Smooth muscle cell (in vitro differentiated cells): ENCODE measurements around the gene UNC119. TPM values are rescaled to one million over a fixed set of nuclear protein-coding genes. Genes with fewer than 3 reads are reported as not detected.

ENCODE experiments used
- DNase-seq: peaks from one replicate; lab custom pipeline; 2025; ENCODE audit not compliant: unreplicated experiment; lab: John Stamatoyannopoulos, UW
- H2AFZ ChIP-seq: fragments of 200-600 bp; sonication (generic); 2 replicates; pipeline ENCODE4 v1.6.0; 2016; ENCODE audit warnings: antibody characterized with exemption, low read depth, mild to moderate bottlenecking
- H3F3A ChIP-seq: fragments of 200-600 bp; sonication (generic); 2 replicates; pipeline ENCODE4 v1.6.0; 2017; ENCODE audit warnings: antibody characterized with exemption, low read depth
- H3K27ac ChIP-seq: fragments of 200-600 bp; sonication (generic); 2 replicates; pipeline ENCODE4 v1.5.1; 2016; ENCODE audit warnings: low read depth, mild to moderate bottlenecking
- H3K27me3 ChIP-seq: fragments of 200-600 bp; sonication (generic); 2 replicates; pipeline ENCODE4 v1.6.1; 2016; ENCODE audit warnings: low read depth, mild to moderate bottlenecking
- H3K36me3 ChIP-seq: fragments of 200-600 bp; sonication (generic); 2 replicates; pipeline ENCODE4 v1.5.1; 2016; ENCODE audit warnings: low read depth
- H3K4me1 ChIP-seq: fragments of 200-600 bp; sonication (generic); 2 replicates; pipeline ENCODE4 v1.5.1; 2016; ENCODE audit warnings: low read depth
- H3K4me2 ChIP-seq: fragments of 200-600 bp; sonication (generic); 2 replicates; pipeline ENCODE4 v1.6.0; 2016; ENCODE audit warnings: mild to moderate bottlenecking
- H3K4me3 ChIP-seq: fragments of 200-600 bp; sonication (generic); 2 replicates; pipeline ENCODE4 v1.5.1; 2016; ENCODE audit warnings: mild to moderate bottlenecking
- H3K79me2 ChIP-seq: fragments of 200-600 bp; sonication (generic); 2 replicates; pipeline ENCODE4 v1.6.0; 2016; ENCODE audit warnings: low read depth, mild to moderate bottlenecking
- H3K9ac ChIP-seq: fragments of 200-600 bp; sonication (generic); 2 replicates; pipeline ENCODE4 v1.6.0; 2016; ENCODE audit warnings: low read depth
- H3K9me3 ChIP-seq: fragments of 200-600 bp; sonication (generic); replicated peaks from 2 replicates; pipeline ENCODE4 v1.5.1; 2016; ENCODE audit warnings: low read depth
- H4K20me1 ChIP-seq: fragments of 200-600 bp; sonication (generic); 2 replicates; pipeline ENCODE4 v1.6.0; 2016; ENCODE audit warnings: low read depth
- WGBS: methylation state at CpG from one replicate; pipeline ENCODE4 v1.1.7; 2016; ENCODE audit warnings: low lambda C conversion rate; 5-methylcytosine and 5-hydroxymethylcytosine counted together
- polyA plus RNA-seq: library from polyadenylated mRNA; unstranded; fragments of >200 nt; fragmentation: Nextera tagmentation; extraction: Ambion mirVana; gene quantifications from 2 replicates; pipeline ENCODE4 v1.2.1, GENCODE V29; 2016
- total RNA-seq: library from RNA; depleted of rRNA; stranded (reverse); fragments of >200 nt; gene quantifications from 2 replicates; pipeline ENCODE4 v1.2.3, GENCODE V29; 2014
- TF ChIP-seq, protein P1 (sequence below): fragments of 200-600 bp; sonication (generic); IDR thresholded peaks from 2 replicates; pipeline ENCODE4 v1.5.1; 2017; ENCODE audit warnings: borderline replicate concordance, mild to moderate bottlenecking, antibody characterized with exemption; ENCODE audit not compliant: insufficient read depth, poor library complexity, severe bottlenecking

Gene UNC119
- total and polyA plus RNA-seq, 2 experiments from 2014 or later, result 35.9 to 46.9 TPM

DNA sequence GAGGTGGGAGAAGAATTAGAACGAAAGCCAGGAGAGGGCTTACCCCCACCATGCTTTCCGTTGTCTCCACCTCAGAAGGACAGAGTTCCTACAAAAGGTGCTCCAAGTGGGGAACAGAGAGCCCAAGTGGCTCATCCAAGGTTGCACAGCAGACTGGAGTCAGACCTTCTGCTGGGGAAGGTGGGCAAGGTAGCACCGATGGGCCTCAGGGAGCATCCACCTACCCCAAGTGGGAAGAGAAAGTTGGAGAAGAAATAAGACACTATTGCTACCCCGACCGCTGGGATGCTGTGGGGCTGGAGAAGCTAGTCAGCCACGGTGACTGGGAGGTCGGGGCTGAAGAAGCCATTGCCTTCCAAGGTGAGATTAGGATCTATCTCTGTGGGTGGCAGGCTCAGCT, 21.5 kb downstream of the UNC119 start:
- 79% methylated on average over 7 of the region's 7 CpGs for WGBS

DNA sequence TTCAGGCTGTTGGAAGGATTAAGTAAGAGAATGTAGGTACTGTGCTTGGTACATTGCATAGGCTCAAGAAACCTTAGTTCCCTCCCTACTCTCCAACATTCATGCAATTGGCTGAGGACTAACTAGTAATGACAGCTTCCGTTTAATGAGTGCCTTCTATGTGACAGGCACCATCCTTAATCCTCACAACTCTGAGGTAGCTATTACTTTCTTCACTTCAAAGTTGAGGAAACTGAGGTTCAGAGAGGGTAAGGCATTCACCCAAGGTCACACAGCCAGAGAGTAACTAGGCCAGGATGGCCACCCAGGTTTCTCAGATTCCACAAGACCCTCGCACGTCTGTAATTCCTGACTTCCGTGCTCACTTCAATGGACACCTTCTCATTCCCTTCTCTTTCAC, 22.2 kb downstream of the UNC119 start:
- Histone ChIP-seq H2AFZ (no peak overlapping the region), H3K27me3 (no peaks in the 10 kb centered on the region), H3K4me2 (no peak overlapping the region), H3K9ac (no peak overlapping the region), H3K27ac (no peak overlapping the region), H3K4me3 (no peak overlapping the region), H4K20me1 (no peaks in the 10 kb centered on the region), H3K9me3 (no peaks in the 10 kb centered on the region), H3F3A (no peaks in the 10 kb centered on the region), H3K36me3 (no peaks in the 10 kb centered on the region), H3K79me2 (no peaks in the 10 kb centered on the region), H3K4me1 (peaks cover 1% of the 10 kb centered on the region)
- TF ChIP-seq, protein P1, sequence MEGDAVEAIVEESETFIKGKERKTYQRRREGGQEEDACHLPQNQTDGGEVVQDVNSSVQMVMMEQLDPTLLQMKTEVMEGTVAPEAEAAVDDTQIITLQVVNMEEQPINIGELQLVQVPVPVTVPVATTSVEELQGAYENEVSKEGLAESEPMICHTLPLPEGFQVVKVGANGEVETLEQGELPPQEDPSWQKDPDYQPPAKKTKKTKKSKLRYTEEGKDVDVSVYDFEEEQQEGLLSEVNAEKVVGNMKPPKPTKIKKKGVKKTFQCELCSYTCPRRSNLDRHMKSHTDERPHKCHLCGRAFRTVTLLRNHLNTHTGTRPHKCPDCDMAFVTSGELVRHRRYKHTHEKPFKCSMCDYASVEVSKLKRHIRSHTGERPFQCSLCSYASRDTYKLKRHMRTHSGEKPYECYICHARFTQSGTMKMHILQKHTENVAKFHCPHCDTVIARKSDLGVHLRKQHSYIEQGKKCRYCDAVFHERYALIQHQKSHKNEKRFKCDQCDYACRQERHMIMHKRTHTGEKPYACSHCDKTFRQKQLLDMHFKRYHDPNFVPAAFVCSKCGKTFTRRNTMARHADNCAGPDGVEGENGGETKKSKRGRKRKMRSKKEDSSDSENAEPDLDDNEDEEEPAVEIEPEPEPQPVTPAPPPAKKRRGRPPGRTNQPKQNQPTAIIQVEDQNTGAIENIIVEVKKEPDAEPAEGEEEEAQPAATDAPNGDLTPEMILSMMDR, result no peak
- 96% methylated on average over 4 of the region's 4 CpGs for WGBS
- no peak for DNase-seq

More for the DNA sequence above, 21.5 kb downstream of the UNC119 start:
- no peaks in the 10 kb centered on the region for H3K27me3 ChIP-seq
- no peak overlapping the region for H3K4me3 ChIP-seq
- H3F3A ChIP-seq, result no peaks in the 10 kb centered on the region
- H3K9ac ChIP-seq, result no peak overlapping the region
- TF ChIP-seq, protein P1, result no peak
- no peak for DNase-seq
- no peaks in the 10 kb centered on the region for H4K20me1 ChIP-seq
- no peak overlapping the region for H3K4me2 ChIP-seq
- H3K79me2 ChIP-seq, result no peaks in the 10 kb centered on the region
- no peak overlapping the region for H3K27ac ChIP-seq
- no peaks in the 10 kb centered on the region for H3K9me3 ChIP-seq
- H3K36me3 ChIP-seq, result no peaks in the 10 kb centered on the region
- no peaks in the 10 kb centered on the region for H3K4me1 ChIP-seq
- no peak overlapping the region for H2AFZ ChIP-seq

DNA sequence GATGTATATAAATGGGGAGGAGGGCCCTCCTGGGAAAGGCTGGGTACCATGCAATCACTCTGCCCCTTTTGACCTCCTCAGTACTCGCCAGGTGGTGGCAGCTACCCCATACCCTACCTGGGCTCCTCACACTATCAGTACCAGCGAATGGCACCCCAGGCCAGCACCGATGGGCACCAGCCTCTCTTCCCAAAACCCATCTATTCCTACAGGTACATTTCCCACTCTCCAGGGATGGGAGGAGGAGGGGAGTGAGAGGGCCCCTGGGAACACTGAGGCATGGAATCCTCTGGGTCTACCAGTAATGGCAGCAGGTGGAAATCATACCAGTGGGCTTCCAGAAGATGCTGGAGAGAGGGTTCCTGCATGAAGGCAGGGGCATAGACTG, 23.4 kb downstream of the UNC119 start:
- H3F3A ChIP-seq, result no peaks in the 10 kb centered on the region

More for the DNA sequence above, 23.4 kb downstream of the UNC119 start:
- Histone ChIP-seq H3K4me3 (no peak overlapping the region), H3K9me3 (no peaks in the 10 kb centered on the region), H3K9ac (no peak overlapping the region), H3K79me2 (no peaks in the 10 kb centered on the region), H3K36me3 (no peaks in the 10 kb centered on the region), H3K4me1 (peaks cover 4% of the 10 kb centered on the region), H3K4me2 (no peak overlapping the region), H3K27me3 (no peaks in the 10 kb centered on the region), H4K20me1 (no peaks in the 10 kb centered on the region), H3K27ac (no peak overlapping the region), H2AFZ (no peak overlapping the region)
- DNase-seq, result no peak
- TF ChIP-seq, protein P1, result no peak
- WGBS, result 86% methylated on average over 3 of the region's 3 CpGs
